ENCODE data around the gene ATP9B. TPM values are rescaled to one million over a fixed set of nuclear protein-coding genes. Genes with fewer than 3 reads are reported as not detected.

The ATP9B gene
- polyA plus RNA-seq, 3 donors: 7.2 to 20.3 (median 14.0) TPM

DNA sequence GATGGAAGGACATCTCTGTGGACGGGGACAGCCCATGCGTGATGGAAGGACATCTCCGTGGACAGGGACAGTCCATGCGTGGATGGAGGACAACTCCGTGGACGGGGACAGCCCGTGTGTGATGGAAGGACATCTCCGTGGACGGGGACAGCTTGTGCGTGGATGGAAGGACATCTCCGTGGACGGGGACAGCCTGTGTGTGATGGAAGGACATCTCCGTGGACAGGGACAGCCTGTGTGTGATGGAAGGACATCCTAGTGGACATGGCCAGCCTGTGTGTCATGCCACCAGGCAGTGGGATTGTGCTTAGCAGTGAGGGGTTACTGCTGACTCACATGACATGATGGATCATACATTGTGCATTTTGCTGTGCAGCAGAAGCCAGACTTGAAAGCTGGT is 296.5 kb downstream of the ATP9B start:
- TF ChIP-seq, protein P1, sequence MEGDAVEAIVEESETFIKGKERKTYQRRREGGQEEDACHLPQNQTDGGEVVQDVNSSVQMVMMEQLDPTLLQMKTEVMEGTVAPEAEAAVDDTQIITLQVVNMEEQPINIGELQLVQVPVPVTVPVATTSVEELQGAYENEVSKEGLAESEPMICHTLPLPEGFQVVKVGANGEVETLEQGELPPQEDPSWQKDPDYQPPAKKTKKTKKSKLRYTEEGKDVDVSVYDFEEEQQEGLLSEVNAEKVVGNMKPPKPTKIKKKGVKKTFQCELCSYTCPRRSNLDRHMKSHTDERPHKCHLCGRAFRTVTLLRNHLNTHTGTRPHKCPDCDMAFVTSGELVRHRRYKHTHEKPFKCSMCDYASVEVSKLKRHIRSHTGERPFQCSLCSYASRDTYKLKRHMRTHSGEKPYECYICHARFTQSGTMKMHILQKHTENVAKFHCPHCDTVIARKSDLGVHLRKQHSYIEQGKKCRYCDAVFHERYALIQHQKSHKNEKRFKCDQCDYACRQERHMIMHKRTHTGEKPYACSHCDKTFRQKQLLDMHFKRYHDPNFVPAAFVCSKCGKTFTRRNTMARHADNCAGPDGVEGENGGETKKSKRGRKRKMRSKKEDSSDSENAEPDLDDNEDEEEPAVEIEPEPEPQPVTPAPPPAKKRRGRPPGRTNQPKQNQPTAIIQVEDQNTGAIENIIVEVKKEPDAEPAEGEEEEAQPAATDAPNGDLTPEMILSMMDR (IDR thresholded peaks at IDR 0.05): no peak
- no peaks in the 10 kb centered on the region for H3K9me3 ChIP-seq (replicated peaks in 1 of 2; ENCODE audit: control insufficient read depth in 1 of 2, insufficient read depth in 1 of 2, low read length in 2 of 2)
- no peaks in the 10 kb centered on the region for H3K27me3 ChIP-seq (ENCODE audit: control insufficient read depth in 2 of 2, insufficient read depth in 2 of 2, low read length in 2 of 2)
- no peak overlapping the region for H3K4me3 ChIP-seq (replicated peaks in 1 of 3; ENCODE audit: low read depth in 2 of 3, low read length in 3 of 3)
- peaks cover 10% of the 10 kb centered on the region for H3K4me1 Mint-ChIP-seq
- 98% methylated on average over 13 of the region's 13 CpGs for WGBS (ENCODE audit: insufficient coverage)
- no peak for DNase-seq
- intact Hi-C loops (cut with micrococcal nuclease): no loop called here
- no peak overlapping the region for H3K4me2 ChIP-seq (replicated peaks; ENCODE audit: extremely low read depth, low read length, poor library complexity, severe bottlenecking)
- peaks cover 0 to 4% (median 0%) of the 10 kb centered on the region in 7 donors for H3K9me3 Mint-ChIP-seq
- H2AFZ ChIP-seq (ENCODE audit: insufficient read depth, low read depth, low read length, poor library complexity, severe bottlenecking): no peak overlapping the region
- no peaks in the 10 kb centered on the region for H4K20me1 ChIP-seq (ENCODE audit: insufficient read depth, low read length)
- peaks cover 18 to 43% of the 10 kb centered on the region in 2 donors for H3K36me3 ChIP-seq (replicated peaks in 1 of 2; ENCODE audit: control insufficient read depth in 1 of 2, insufficient read depth in 2 of 2, low read length in 2 of 2)
- no peak overlapping the region for H3K9ac ChIP-seq (ENCODE audit: insufficient read depth, low read length, poor library complexity, severe bottlenecking)
- no peak overlapping the region for H3K27ac ChIP-seq (ENCODE audit: low read depth in 1 of 2, low read length in 2 of 2)
- H3K4me3 Mint-ChIP-seq: no peak overlapping the region
- no peak overlapping the region for H3K27ac Mint-ChIP-seq
- no peaks in the 10 kb centered on the region for H3K4me1 ChIP-seq (ENCODE audit: control insufficient read depth in 1 of 2, insufficient read depth in 2 of 2, low read length in 2 of 2)
- H3K36me3 Mint-ChIP-seq: peaks cover 52 to 77% of the 10 kb centered on the region in 2 donors
- H3K27me3 Mint-ChIP-seq (ENCODE audit: low read depth in 3 of 3): peaks cover 0 to 3% (median 0%) of the 10 kb centered on the region in 3 donors
- H3K79me2 ChIP-seq (ENCODE audit: insufficient read depth, low read length): no peaks in the 10 kb centered on the region

DNA sequence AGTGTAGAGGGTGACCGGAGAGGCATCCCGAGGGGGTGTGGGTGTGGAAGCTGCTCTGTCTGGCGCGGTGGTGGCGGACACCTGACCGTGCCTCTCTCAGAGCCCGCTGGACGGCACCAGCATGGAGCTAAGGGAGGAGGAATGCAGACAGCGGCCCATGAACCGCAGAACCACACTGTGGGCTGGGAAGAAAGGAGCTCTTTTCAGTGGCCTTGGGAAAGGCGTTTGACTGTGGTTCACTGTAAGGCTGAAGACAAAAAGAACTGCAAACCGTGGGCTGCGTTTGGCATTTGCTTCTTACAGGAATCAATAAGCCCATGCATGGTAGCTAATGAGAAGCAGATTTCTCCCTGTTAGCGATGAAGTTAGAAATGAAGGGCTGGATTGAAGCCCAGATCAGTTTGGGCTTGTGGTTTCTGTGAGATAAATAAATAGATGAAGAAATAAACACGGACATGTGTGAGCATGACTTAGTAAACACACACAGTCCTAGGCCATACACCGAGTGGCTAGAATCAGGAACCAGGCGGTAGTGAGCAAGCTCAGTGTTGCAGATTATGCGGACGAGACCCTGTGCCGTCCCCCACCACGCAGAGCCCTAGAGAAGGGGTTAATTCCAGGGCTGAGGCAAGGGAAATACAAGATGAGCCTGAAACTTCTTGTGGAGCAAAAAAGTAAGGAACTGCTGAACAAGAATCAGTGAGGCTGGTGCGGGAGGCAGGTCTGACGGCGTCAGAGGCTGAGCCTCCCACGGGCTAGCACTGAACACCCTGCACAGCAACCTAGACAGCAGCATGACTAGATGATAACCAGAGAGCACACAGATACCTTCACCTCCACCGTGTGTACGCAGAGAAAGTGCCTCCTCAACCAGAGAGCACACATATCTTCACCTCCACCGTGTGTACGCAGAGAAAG is 297.2 kb downstream of the ATP9B start:
- H3K79me2 ChIP-seq (ENCODE audit: insufficient read depth, low read length): no peaks in the 10 kb centered on the region
- Mint-ChIP-seq H3K27ac (no peak overlapping the region), H3K4me1 (peaks cover 10% of the 10 kb centered on the region), H3K4me3 (no peak overlapping the region), H3K36me3 (peaks cover 46 to 75% of the 10 kb centered on the region in 2 donors), H3K9me3 (peaks cover 0 to 4% (median 0%) of the 10 kb centered on the region in 7 donors), H3K27me3 (ENCODE audit: low read depth in 3 of 3) (peaks cover 0 to 3% (median 0%) of the 10 kb centered on the region in 3 donors)
- H3K9me3 ChIP-seq (replicated peaks in 1 of 2; ENCODE audit: control insufficient read depth in 1 of 2, insufficient read depth in 1 of 2, low read length in 2 of 2): no peaks in the 10 kb centered on the region
- intact Hi-C loops (cut with micrococcal nuclease): no loop called here
- H3K4me3 ChIP-seq (replicated peaks in 1 of 3; ENCODE audit: low read depth in 2 of 3, low read length in 3 of 3): no peak overlapping the region
- H4K20me1 ChIP-seq (ENCODE audit: insufficient read depth, low read length): no peaks in the 10 kb centered on the region
- TF ChIP-seq, protein P1 (IDR thresholded peaks at IDR 0.05): no peak
- H3K9ac ChIP-seq (ENCODE audit: insufficient read depth, low read length, poor library complexity, severe bottlenecking): no peak overlapping the region
- H3K4me1 ChIP-seq (ENCODE audit: control insufficient read depth in 1 of 2, insufficient read depth in 2 of 2, low read length in 2 of 2): no peaks in the 10 kb centered on the region
- H3K27ac ChIP-seq (ENCODE audit: low read depth in 1 of 2, low read length in 2 of 2): no peak overlapping the region
- DNase-seq: no peak
- peaks cover 13 to 36% of the 10 kb centered on the region in 2 donors for H3K36me3 ChIP-seq (replicated peaks in 1 of 2; ENCODE audit: control insufficient read depth in 1 of 2, insufficient read depth in 2 of 2, low read length in 2 of 2)
- H3K27me3 ChIP-seq (ENCODE audit: control insufficient read depth in 2 of 2, insufficient read depth in 2 of 2, low read length in 2 of 2): no peaks in the 10 kb centered on the region
- 93% methylated on average over 21 of the region's 29 CpGs for WGBS (ENCODE audit: insufficient coverage)
- H2AFZ ChIP-seq (ENCODE audit: insufficient read depth, low read depth, low read length, poor library complexity, severe bottlenecking): no peak overlapping the region
- H3K4me2 ChIP-seq (replicated peaks; ENCODE audit: extremely low read depth, low read length, poor library complexity, severe bottlenecking): no peak overlapping the region

All from CD14-positive monocyte (primary cell).